HepG2 (cell line): ENCODE results near the gene RBBP8NL. TPM values are rescaled to one million over a fixed set of nuclear protein-coding genes. Genes with fewer than 3 reads are reported as not detected.

ENCODE experiments used
- CCAR2 ChIP-seq: fragments of 200-400 bp; formaldehyde crosslinking; optimal IDR thresholded peaks from 2 replicates; pipeline ENCODE3; 2018; ENCODE audit warnings: low read depth, mild to moderate bottlenecking, low read length, moderate library complexity
- DNMT3B ChIP-seq: conservative IDR thresholded peaks from 2 replicates; pipeline ENCODE4 v1.6.1; 2016; ENCODE audit warnings: missing biosample characterization, control low read depth
- ETV6 ChIP-seq: sonication (generic); formaldehyde crosslinking; conservative IDR thresholded peaks from 2 replicates; pipeline ENCODE4 v1.4.0; 2020; ENCODE audit warnings: missing genetic modification reagents
- FOSL1 ChIP-seq: sonication (generic); formaldehyde crosslinking; IDR thresholded peaks from 2 replicates; pipeline ENCODE4 v1.9.0; 2021; ENCODE audit warnings: missing genetic modification reagents, borderline replicate concordance
- FOXA1 ChIP-seq, 2 experiments: fragments of 450-650 bp in 1 of 2; sonication (generic) in 1 of 2; formaldehyde crosslinking in 1 of 2; IDR thresholded peaks; 2 replicates each; pipeline versions ENCODE4 v1.4.0 to v1.6.1; 2016 to 2020; ENCODE audit warnings: missing genetic modification reagents in 1 of 2
- HMG20B ChIP-seq: conservative IDR thresholded peaks from 2 replicates; pipeline ENCODE4 v1.6.1; 2016; ENCODE audit warnings: missing genetic modification reagents, missing compliant biosample characterization
- HNRNPK ChIP-seq: fragments of 200-400 bp; formaldehyde crosslinking; IDR thresholded peaks from 2 replicates; pipeline ENCODE4 v1.6.1; 2018; ENCODE audit warnings: low read length, low read depth, moderate library complexity, mild to moderate bottlenecking; ENCODE audit not compliant: poor library complexity, severe bottlenecking
- ISX ChIP-seq: sonication (generic); formaldehyde crosslinking; conservative IDR thresholded peaks from 2 replicates; pipeline ENCODE4 v1.5.0; 2020; ENCODE audit warnings: missing genetic modification reagents
- KDM6A ChIP-seq: IDR thresholded peaks from 2 replicates; pipeline ENCODE4 v1.6.1; 2016; ENCODE audit warnings: low read depth
- MED13 ChIP-seq: sonication (generic); formaldehyde crosslinking; IDR thresholded peaks from 2 replicates; pipeline ENCODE4 v1.5.0; 2020; ENCODE audit warnings: missing genetic modification reagents
- PAX8 ChIP-seq: sonication (generic); formaldehyde crosslinking; IDR thresholded peaks from 2 replicates; pipeline ENCODE4 v1.8.0; 2022; ENCODE audit warnings: mild to moderate bottlenecking, missing genetic modification reagents, borderline replicate concordance
- RBM22 ChIP-seq: fragments of 200-400 bp; formaldehyde crosslinking; optimal IDR thresholded peaks from 2 replicates; pipeline ENCODE3; 2017; ENCODE audit warnings: mild to moderate bottlenecking, low read length, moderate library complexity
- SAP130 ChIP-seq: IDR thresholded peaks from 2 replicates; pipeline ENCODE4 v1.6.1; 2016; ENCODE audit warnings: low read depth
- TAF1 ChIP-seq: sonication (generic); formaldehyde crosslinking; IDR thresholded peaks from 2 replicates; pipeline ENCODE4 v1.4.0; 2020; ENCODE audit warnings: missing genetic modification reagents
- ZFP90 ChIP-seq: sonication (generic); formaldehyde crosslinking; IDR thresholded peaks from 2 replicates; pipeline ENCODE4 v1.8.0; 2022; ENCODE audit warnings: missing genetic modification reagents, mild to moderate bottlenecking, inconsistent platforms, borderline replicate concordance
- ZNF282 ChIP-seq: fragments of 450-650 bp; IDR thresholded peaks from 2 replicates; pipeline ENCODE4 v1.6.1; 2018; ENCODE audit not compliant: partially characterized antibody
- polyA plus RNA-seq, 8 experiments: library from polyadenylated mRNA; depleted of rRNA in 3 of 8; stranded (reverse) in 7 of 8; unstranded in 1 of 8; fragments of >200 nt; fragmentation: Illumina TruSeq in 4 of 8; extraction: Trizol in 4 of 8; gene quantifications; 2 replicates each; pipeline versions ENCODE4 v1.2.1 to v1.2.3, GENCODE V29; 2011 to 2016; ENCODE audit warnings: low read depth in 4 of 8, missing spikeins in 1 of 8, mixed read lengths in 1 of 8; ENCODE audit not compliant: insufficient read depth in 1 of 8
- total RNA-seq, 5 experiments: library from RNA; depleted of rRNA; stranded (reverse); fragments of >200 nt; fragmentation: Illumina TruSeq; extraction: Trizol; gene quantifications; 2 replicates each; pipeline ENCODE4 v1.2.3, GENCODE V29; 2016; ENCODE audit warnings: low read depth in 1 of 5
- TF ChIP-seq, protein P1 (sequence below): sonication (generic); formaldehyde crosslinking; IDR thresholded peaks from 2 replicates; pipeline ENCODE4 v1.4.0; 2020; ENCODE audit warnings: mild to moderate bottlenecking, missing genetic modification reagents
- TF ChIP-seq, protein P2 (sequence below): sonication (generic); formaldehyde crosslinking; IDR thresholded peaks from 2 replicates; pipeline ENCODE4 v1.4.0; 2020; ENCODE audit warnings: mild to moderate bottlenecking, missing genetic modification reagents
- TF ChIP-seq, protein P3 (sequence below): IDR thresholded peaks from 2 replicates; pipeline ENCODE4 v1.4.0; 2020; ENCODE audit warnings: mild to moderate bottlenecking, missing genetic modification reagents
- TF ChIP-seq, protein P4 (sequence below): sonication (generic); formaldehyde crosslinking; IDR thresholded peaks from 2 replicates; pipeline ENCODE4 v1.8.0; 2022; ENCODE audit warnings: mild to moderate bottlenecking, missing genetic modification reagents, moderate library complexity

Gene RBBP8NL
- total and polyA plus RNA-seq, 2 of the 13 experiments (the other 11 are each of a cell fraction or from before 2014, with no cell fraction given) = 0.69 to 0.86 TPM

DNA sequence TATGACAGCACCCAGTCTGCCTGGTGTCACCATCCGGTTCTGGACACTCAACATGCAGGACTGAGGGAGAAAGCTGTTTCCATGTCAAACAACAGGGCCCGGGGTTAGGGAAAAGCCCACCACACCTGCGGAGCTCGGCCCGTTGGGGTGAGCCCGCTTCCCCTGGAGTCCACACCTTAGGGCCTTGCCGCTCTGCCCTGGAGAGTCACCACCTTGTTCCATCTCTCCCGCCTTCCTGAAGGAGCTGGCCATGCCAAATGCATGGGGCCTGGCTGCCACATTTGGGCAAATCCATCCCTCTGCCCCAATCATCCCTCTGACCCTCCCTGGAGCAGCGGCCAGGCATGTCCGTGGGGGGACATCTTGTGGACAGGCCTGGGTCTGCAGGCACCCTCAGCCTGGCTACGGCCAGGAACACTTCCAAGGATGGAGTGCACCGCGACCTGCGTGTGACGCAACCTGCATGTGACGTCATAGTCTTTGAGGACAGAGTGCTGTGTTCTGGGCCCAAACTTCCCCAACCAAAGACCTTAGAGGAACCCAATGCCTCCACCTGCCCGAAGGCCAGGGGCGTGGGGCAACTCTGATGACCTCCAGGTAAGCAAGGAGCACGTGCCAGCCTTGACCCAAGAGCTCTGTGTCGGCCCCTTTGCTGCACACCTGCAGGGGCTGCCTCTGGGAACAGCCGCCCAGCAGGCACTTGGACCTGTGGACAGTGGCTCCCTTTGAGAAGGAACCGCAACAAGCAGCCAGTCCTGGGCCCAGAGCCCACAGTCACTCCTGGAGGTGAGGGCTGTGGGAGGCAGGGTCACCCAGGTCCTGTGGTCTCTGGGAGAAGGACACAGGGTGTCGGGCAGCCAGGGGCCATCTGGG, 22.0 kb downstream of the RBBP8NL start (continued):
- TF ChIP-seq, protein P1, sequence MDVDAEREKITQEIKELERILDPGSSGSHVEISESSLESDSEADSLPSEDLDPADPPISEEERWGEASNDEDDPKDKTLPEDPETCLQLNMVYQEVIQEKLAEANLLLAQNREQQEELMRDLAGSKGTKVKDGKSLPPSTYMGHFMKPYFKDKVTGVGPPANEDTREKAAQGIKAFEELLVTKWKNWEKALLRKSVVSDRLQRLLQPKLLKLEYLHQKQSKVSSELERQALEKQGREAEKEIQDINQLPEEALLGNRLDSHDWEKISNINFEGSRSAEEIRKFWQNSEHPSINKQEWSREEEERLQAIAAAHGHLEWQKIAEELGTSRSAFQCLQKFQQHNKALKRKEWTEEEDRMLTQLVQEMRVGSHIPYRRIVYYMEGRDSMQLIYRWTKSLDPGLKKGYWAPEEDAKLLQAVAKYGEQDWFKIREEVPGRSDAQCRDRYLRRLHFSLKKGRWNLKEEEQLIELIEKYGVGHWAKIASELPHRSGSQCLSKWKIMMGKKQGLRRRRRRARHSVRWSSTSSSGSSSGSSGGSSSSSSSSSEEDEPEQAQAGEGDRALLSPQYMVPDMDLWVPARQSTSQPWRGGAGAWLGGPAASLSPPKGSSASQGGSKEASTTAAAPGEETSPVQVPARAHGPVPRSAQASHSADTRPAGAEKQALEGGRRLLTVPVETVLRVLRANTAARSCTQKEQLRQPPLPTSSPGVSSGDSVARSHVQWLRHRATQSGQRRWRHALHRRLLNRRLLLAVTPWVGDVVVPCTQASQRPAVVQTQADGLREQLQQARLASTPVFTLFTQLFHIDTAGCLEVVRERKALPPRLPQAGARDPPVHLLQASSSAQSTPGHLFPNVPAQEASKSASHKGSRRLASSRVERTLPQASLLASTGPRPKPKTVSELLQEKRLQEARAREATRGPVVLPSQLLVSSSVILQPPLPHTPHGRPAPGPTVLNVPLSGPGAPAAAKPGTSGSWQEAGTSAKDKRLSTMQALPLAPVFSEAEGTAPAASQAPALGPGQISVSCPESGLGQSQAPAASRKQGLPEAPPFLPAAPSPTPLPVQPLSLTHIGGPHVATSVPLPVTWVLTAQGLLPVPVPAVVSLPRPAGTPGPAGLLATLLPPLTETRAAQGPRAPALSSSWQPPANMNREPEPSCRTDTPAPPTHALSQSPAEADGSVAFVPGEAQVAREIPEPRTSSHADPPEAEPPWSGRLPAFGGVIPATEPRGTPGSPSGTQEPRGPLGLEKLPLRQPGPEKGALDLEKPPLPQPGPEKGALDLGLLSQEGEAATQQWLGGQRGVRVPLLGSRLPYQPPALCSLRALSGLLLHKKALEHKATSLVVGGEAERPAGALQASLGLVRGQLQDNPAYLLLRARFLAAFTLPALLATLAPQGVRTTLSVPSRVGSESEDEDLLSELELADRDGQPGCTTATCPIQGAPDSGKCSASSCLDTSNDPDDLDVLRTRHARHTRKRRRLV (CRISPR knock-in tag) = no peak
- TF ChIP-seq ZFP90 (CRISPR knock-in tag) (peak; percentile 89), PAX8 (no peak), ZNF282 (no peak), SAP130 (CRISPR knock-in tag) (peak; percentile 68), RBM22 (no peak), KDM6A (CRISPR knock-in tag) (no peak), ETV6 (CRISPR knock-in tag) (0 out of 2 replicates have a peak, but pooled peaks have one; percentile 38), HNRNPK (no peak), TAF1 (CRISPR knock-in tag) (no peak), ISX (CRISPR knock-in tag) (no peak), DNMT3B (CRISPR knock-in tag) (no peak), MED13 (0 out of 2 replicates have a peak, but pooled peaks have one; percentile 40), FOXA1 (IDR thresholded peaks at IDR 0.05) (no peak), FOXA1 (CRISPR knock-in tag; IDR thresholded peaks at IDR 0.05) (peak; percentile 56; the same call in 1 of the 2 replicates), FOSL1 (CRISPR knock-in tag) (0 out of 2 replicates have a peak, but pooled peaks have one; percentile 5), HMG20B (no peak), CCAR2 (no peak)
- TF ChIP-seq, protein P2, sequence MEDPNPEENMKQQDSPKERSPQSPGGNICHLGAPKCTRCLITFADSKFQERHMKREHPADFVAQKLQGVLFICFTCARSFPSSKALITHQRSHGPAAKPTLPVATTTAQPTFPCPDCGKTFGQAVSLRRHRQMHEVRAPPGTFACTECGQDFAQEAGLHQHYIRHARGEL (CRISPR knock-in tag) = no peak
- TF ChIP-seq, protein P3, sequence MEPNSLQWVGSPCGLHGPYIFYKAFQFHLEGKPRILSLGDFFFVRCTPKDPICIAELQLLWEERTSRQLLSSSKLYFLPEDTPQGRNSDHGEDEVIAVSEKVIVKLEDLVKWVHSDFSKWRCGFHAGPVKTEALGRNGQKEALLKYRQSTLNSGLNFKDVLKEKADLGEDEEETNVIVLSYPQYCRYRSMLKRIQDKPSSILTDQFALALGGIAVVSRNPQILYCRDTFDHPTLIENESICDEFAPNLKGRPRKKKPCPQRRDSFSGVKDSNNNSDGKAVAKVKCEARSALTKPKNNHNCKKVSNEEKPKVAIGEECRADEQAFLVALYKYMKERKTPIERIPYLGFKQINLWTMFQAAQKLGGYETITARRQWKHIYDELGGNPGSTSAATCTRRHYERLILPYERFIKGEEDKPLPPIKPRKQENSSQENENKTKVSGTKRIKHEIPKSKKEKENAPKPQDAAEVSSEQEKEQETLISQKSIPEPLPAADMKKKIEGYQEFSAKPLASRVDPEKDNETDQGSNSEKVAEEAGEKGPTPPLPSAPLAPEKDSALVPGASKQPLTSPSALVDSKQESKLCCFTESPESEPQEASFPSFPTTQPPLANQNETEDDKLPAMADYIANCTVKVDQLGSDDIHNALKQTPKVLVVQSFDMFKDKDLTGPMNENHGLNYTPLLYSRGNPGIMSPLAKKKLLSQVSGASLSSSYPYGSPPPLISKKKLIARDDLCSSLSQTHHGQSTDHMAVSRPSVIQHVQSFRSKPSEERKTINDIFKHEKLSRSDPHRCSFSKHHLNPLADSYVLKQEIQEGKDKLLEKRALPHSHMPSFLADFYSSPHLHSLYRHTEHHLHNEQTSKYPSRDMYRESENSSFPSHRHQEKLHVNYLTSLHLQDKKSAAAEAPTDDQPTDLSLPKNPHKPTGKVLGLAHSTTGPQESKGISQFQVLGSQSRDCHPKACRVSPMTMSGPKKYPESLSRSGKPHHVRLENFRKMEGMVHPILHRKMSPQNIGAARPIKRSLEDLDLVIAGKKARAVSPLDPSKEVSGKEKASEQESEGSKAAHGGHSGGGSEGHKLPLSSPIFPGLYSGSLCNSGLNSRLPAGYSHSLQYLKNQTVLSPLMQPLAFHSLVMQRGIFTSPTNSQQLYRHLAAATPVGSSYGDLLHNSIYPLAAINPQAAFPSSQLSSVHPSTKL = 0 out of 2 replicates have a peak, but pooled peaks have one; percentile 29
- TF ChIP-seq, protein P4, sequence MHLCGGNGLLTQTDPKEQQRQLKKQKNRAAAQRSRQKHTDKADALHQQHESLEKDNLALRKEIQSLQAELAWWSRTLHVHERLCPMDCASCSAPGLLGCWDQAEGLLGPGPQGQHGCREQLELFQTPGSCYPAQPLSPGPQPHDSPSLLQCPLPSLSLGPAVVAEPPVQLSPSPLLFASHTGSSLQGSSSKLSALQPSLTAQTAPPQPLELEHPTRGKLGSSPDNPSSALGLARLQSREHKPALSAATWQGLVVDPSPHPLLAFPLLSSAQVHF = no peak
